HTERT RPE-1 (cell line): Measurements from ENCODE around the gene FAM120B.
"Not testable (repeated sequence)": the region's sequence is repeated elsewhere in the genome, so short reads cannot be mapped to it uniquely, and the experiment has no call there.

Experiments used
- in situ Hi-C: fragments of 300-500 bp; cut with MboI; formaldehyde crosslinking; loops from 4 replicates; pipeline ENCODE4 v1.14.3; 2020; ENCODE audit warnings: low sequenced_read_pairs

FAM120B gene

GRCh38 chr6:170375661-170376060 is 69.1 kb downstream of the FAM120B start:
- in situ Hi-C loops, result no loop called here

- in situ Hi-C loops, result no loop called here
Observed at GRCh38 chr6:170376386-170377043, 70.0 kb downstream of the FAM120B start.

- in situ Hi-C loops, result no loop called here
Observed at GRCh38 chr6:170378502-170378901, 71.9 kb downstream of the FAM120B start.

- in situ Hi-C loops, result no loop called here
Observed at GRCh38 chr6:170381562-170381961, 75.0 kb downstream of the FAM120B start.

- in situ Hi-C loops, result no loop called here
Observed at GRCh38 chr6:170383466-170384035, 77.0 kb downstream of the FAM120B start.

- in situ Hi-C loops, result no loop called here
Observed at GRCh38 chr6:170385506-170385905, 78.9 kb downstream of the FAM120B start.

- in situ Hi-C loops, result no loop called here
Observed at GRCh38 chr6:170388113-170388512, 81.6 kb downstream of the FAM120B start.

- in situ Hi-C loops, result no loop called here
Observed at GRCh38 chr6:170393033-170393432, 86.5 kb downstream of the FAM120B start.

GRCh38 chr6:170393807-170394399 is 87.3 kb downstream of the FAM120B start:
- in situ Hi-C loops, result no loop called here

GRCh38 chr6:170394980-170395379 is 88.4 kb downstream of the FAM120B start:
- in situ Hi-C loops, result no loop called here

GRCh38 chr6:170398743-170399369 is 92.3 kb downstream of the FAM120B start:
- in situ Hi-C loops, result not testable (repeated sequence)

- in situ Hi-C loops, result not testable (repeated sequence)
Observed at GRCh38 chr6:170399955-170400558, 93.5 kb downstream of the FAM120B start.

GRCh38 chr6:170402318-170403040 is 95.9 kb downstream of the FAM120B start:
- in situ Hi-C loops, result no loop called here

GRCh38 chr6:170403451-170403850 is 96.9 kb downstream of the FAM120B start:
- in situ Hi-C loops, result no loop called here

GRCh38 chr6:170404036-170404435 is 97.5 kb downstream of the FAM120B start:
- in situ Hi-C loops, result no loop called here

- in situ Hi-C loops, result no loop called here
Observed at GRCh38 chr6:170404697-170405096, 98.1 kb downstream of the FAM120B start.

GRCh38 chr6:170405311-170405975 is 98.9 kb downstream of the FAM120B start:
- in situ Hi-C loops, result no loop called here

- in situ Hi-C loops, result no loop called here
Observed at GRCh38 chr6:170407200-170407599, 100.6 kb downstream of the FAM120B start.

- in situ Hi-C loops, result no loop called here
Observed at GRCh38 chr6:170407932-170408331, 101.4 kb downstream of the FAM120B start.

GRCh38 chr6:170409746-170410145 is 103.2 kb downstream of the FAM120B start:
- in situ Hi-C loops, result not testable (repeated sequence)
